ENCODE results near the gene DYNLT1. TPM values are rescaled to one million over a fixed set of nuclear protein-coding genes. Genes with fewer than 3 reads are reported as not detected.
"Not testable (repeated sequence)": the region's sequence is repeated elsewhere in the genome, so short reads cannot be mapped to it uniquely, and the experiment has no call there.

DYNLT1 gene
- total RNA-seq, 2 experiments from 2014 or later, result 29.3 to 49.2 TPM

GRCh38 chr6:158607411-158608170 lies 37.0 kb downstream of the DYNLT1 start:
- ChIA-PET POLR2A (interaction anchor here (0.7 kb wide), 1 partner anchor 439 kb away, joined by 3 read pairs; the partner anchor contains the start of genes GTF2H5 and SERAC1), CTCF (ENCODE audit: unreplicated experiment) (no interaction called here)
- intact Hi-C loops (cut with micrococcal nuclease; ENCODE audit: unreplicated experiment), result no loop called here
- no peaks in the 10 kb centered on the region for H3K4me1 ChIP-seq (ENCODE audit: insufficient read depth, low read length, poor library complexity, severe bottlenecking)
- H4K20me1 ChIP-seq (ENCODE audit: insufficient read depth, low read length), result no peaks in the 10 kb centered on the region
- no TSS peak for BruUV-seq (replicated peaks)
- no peaks in the 10 kb centered on the region for H3K9me2 ChIP-seq (ENCODE audit: insufficient read depth, low read length)
- H2AFZ ChIP-seq (ENCODE audit: low read length), result no peak overlapping the region
- peaks cover 55% of the 10 kb centered on the region for H3K36me3 ChIP-seq (ENCODE audit: insufficient read depth, low read length)
- TF ChIP-seq CTCF (conservative IDR thresholded peaks at IDR 0.05; ENCODE audit: low read length) (no peak), EZH2phosphoT487 (IDR thresholded peaks at IDR 0.05; ENCODE audit: borderline replicate concordance, low read depth, low read length) (no peak)
- no peak overlapping the region for H3K27ac ChIP-seq (ENCODE audit: low read depth, low read length, poor library complexity, severe bottlenecking)
- H3K9me3 ChIP-seq (ENCODE audit: low read length), result no peaks in the 10 kb centered on the region
- H3K4me2 ChIP-seq (ENCODE audit: low read length), result no peak overlapping the region
- H3K79me2 ChIP-seq (ENCODE audit: insufficient read depth, low read depth, low read length), result no peaks in the 10 kb centered on the region
- DNase-seq (ENCODE audit: low spot score), result no peak
- H3K4me3 ChIP-seq (ENCODE audit: low read depth, low read length, poor library complexity, severe bottlenecking), result no peak overlapping the region

GRCh38 chr6:158606935-158607334 lies 37.6 kb downstream of the DYNLT1 start:
- CTCF ChIA-PET (ENCODE audit: unreplicated experiment), result no interaction called here

GRCh38 chr6:158606011-158606410 lies 38.5 kb downstream of the DYNLT1 start:
- DNase-seq (ENCODE audit: low spot score); H3K4me3 ChIP-seq (ENCODE audit: low read depth, low read length, poor library complexity, severe bottlenecking); H3K4me1 ChIP-seq (ENCODE audit: insufficient read depth, low read length, poor library complexity, severe bottlenecking); H3K9me3 ChIP-seq (ENCODE audit: low read length); H2AFZ ChIP-seq (ENCODE audit: low read length); H3K4me2 ChIP-seq (ENCODE audit: low read length); H4K20me1 ChIP-seq (ENCODE audit: insufficient read depth, low read length); H3K27ac ChIP-seq (ENCODE audit: low read depth, low read length, poor library complexity, severe bottlenecking); H3K9me2 ChIP-seq (ENCODE audit: insufficient read depth, low read length); intact Hi-C loops (cut with micrococcal nuclease; ENCODE audit: unreplicated experiment); H3K79me2 ChIP-seq (ENCODE audit: insufficient read depth, low read depth, low read length); CTCF ChIA-PET (ENCODE audit: unreplicated experiment); BruUV-seq (replicated peaks): not testable (repeated sequence)
- H3K36me3 ChIP-seq (ENCODE audit: insufficient read depth, low read length), result peaks cover 53% of the 10 kb centered on the region
- POLR2A ChIA-PET, result interaction anchor here (0.6 kb wide), 1 partner anchor 244 kb away, joined by 3 read pairs; no protein-coding TSS in a partner anchor

More at GRCh38 chr6:158606935-158607334, 37.6 kb downstream of the DYNLT1 start:
- Histone ChIP-seq H3K4me2 (ENCODE audit: low read length) (no peak overlapping the region), H2AFZ (ENCODE audit: low read length) (no peak overlapping the region), H3K4me1 (ENCODE audit: insufficient read depth, low read length, poor library complexity, severe bottlenecking) (no peaks in the 10 kb centered on the region), H3K27ac (ENCODE audit: low read depth, low read length, poor library complexity, severe bottlenecking) (no peak overlapping the region), H3K9me3 (ENCODE audit: low read length) (no peaks in the 10 kb centered on the region), H3K79me2 (ENCODE audit: insufficient read depth, low read depth, low read length) (no peaks in the 10 kb centered on the region), H3K36me3 (ENCODE audit: insufficient read depth, low read length) (peaks cover 58% of the 10 kb centered on the region), H4K20me1 (ENCODE audit: insufficient read depth, low read length) (no peaks in the 10 kb centered on the region), H3K9me2 (ENCODE audit: insufficient read depth, low read length) (no peaks in the 10 kb centered on the region), H3K4me3 (ENCODE audit: low read depth, low read length, poor library complexity, severe bottlenecking) (no peak overlapping the region)
- DNase-seq (ENCODE audit: low spot score), result no peak
- TF ChIP-seq EZH2phosphoT487 (IDR thresholded peaks at IDR 0.05; ENCODE audit: borderline replicate concordance, low read depth, low read length) (no peak), CTCF (conservative IDR thresholded peaks at IDR 0.05; ENCODE audit: low read length) (no peak)
- intact Hi-C loops (cut with micrococcal nuclease; ENCODE audit: unreplicated experiment), result no loop called here
- BruUV-seq (replicated peaks), result no TSS peak
- POLR2A ChIA-PET, result no interaction called here
